Activated naive CD8-positive, alpha-beta T cell (primary cell): ENCODE data around the gene GPSM1.

Source experiments
- H3K27ac Mint-ChIP-seq: one replicate; pipeline ENCODE4 v1.8.0; 2021; ENCODE audit warnings: mixed read lengths
- H3K27me3 Mint-ChIP-seq: one replicate; pipeline ENCODE4 v1.8.0; 2021; ENCODE audit warnings: mixed read lengths
- H3K36me3 Mint-ChIP-seq: one replicate; pipeline ENCODE4 v1.8.0; 2021; ENCODE audit warnings: mixed read lengths
- H3K4me1 Mint-ChIP-seq: one replicate; pipeline ENCODE4 v1.8.0; 2021; ENCODE audit warnings: low read depth, mixed read lengths
- H3K4me3 Mint-ChIP-seq: one replicate; pipeline ENCODE4 v1.8.0; 2021; ENCODE audit warnings: mild to moderate bottlenecking, mixed read lengths
- H3K9me3 Mint-ChIP-seq: one replicate; pipeline ENCODE4 v1.8.0; 2021; ENCODE audit warnings: low read depth, mixed read lengths

Gene GPSM1

GRCh38 chr9:136327304-136327974 is at the start of gene GPSM1:
Gene GPSM1 (plus strand): TSS chr9:136327539. CDS start chr9:136327696, 157 bp downstream.
- no peak within 1 kb of the TSS for H3K27ac Mint-ChIP-seq
- peaks cover 3% of the 10 kb centered on the region for H3K4me1 Mint-ChIP-seq
- H3K36me3 Mint-ChIP-seq = no peaks in the 10 kb centered on the region
- H3K9me3 Mint-ChIP-seq = no peaks in the 10 kb centered on the region
- peak within 1 kb of the TSS; percentile 80 for H3K4me3 Mint-ChIP-seq
- H3K27me3 Mint-ChIP-seq = no peaks in the 10 kb centered on the region

GRCh38 chr9:136277746-136278145 is 49.6 kb upstream of the GPSM1 start:
- H3K27me3 Mint-ChIP-seq = peaks cover 2% of the 10 kb centered on the region
- no peak overlapping the region for H3K4me3 Mint-ChIP-seq
- H3K27ac Mint-ChIP-seq = no peak overlapping the region
- H3K36me3 Mint-ChIP-seq = no peaks in the 10 kb centered on the region
- no peaks in the 10 kb centered on the region for H3K4me1 Mint-ChIP-seq
- no peaks in the 10 kb centered on the region for H3K9me3 Mint-ChIP-seq

GRCh38 chr9:136278221-136278620 is 49.1 kb upstream of the GPSM1 start:
- no peaks in the 10 kb centered on the region for H3K4me1 Mint-ChIP-seq
- H3K9me3 Mint-ChIP-seq = no peaks in the 10 kb centered on the region
- H3K27me3 Mint-ChIP-seq = peaks cover 2% of the 10 kb centered on the region
- H3K4me3 Mint-ChIP-seq = no peak overlapping the region
- no peak overlapping the region for H3K27ac Mint-ChIP-seq
- H3K36me3 Mint-ChIP-seq = no peaks in the 10 kb centered on the region

- Mint-ChIP-seq H3K36me3 (no peaks in the 10 kb centered on the region), H3K9me3 (no peaks in the 10 kb centered on the region), H3K27me3 (peaks cover 2% of the 10 kb centered on the region), H3K4me1 (peaks cover 3% of the 10 kb centered on the region), H3K4me3 (no peak overlapping the region), H3K27ac (no peak overlapping the region)
Observed at GRCh38 chr9:136278894-136279293, 48.4 kb upstream of the GPSM1 start.

GRCh38 chr9:136279471-136279870 is 47.9 kb upstream of the GPSM1 start:
- Mint-ChIP-seq H3K27ac (no peak overlapping the region), H3K36me3 (no peaks in the 10 kb centered on the region), H3K4me1 (peaks cover 3% of the 10 kb centered on the region), H3K27me3 (peaks cover 2% of the 10 kb centered on the region), H3K9me3 (no peaks in the 10 kb centered on the region), H3K4me3 (no peak overlapping the region)

- H3K27me3 Mint-ChIP-seq = no peaks in the 10 kb centered on the region
- H3K4me3 Mint-ChIP-seq = no peak overlapping the region
- peaks cover 3% of the 10 kb centered on the region for H3K4me1 Mint-ChIP-seq
- no peaks in the 10 kb centered on the region for H3K36me3 Mint-ChIP-seq
- no peaks in the 10 kb centered on the region for H3K9me3 Mint-ChIP-seq
- no peak overlapping the region for H3K27ac Mint-ChIP-seq
Observed at GRCh38 chr9:136280535-136281315, 46.6 kb upstream of the GPSM1 start.

GRCh38 chr9:136281421-136282271 is 45.7 kb upstream of the GPSM1 start:
- H3K4me3 Mint-ChIP-seq = no peak overlapping the region
- H3K9me3 Mint-ChIP-seq = no peaks in the 10 kb centered on the region
- H3K4me1 Mint-ChIP-seq = peaks cover 3% of the 10 kb centered on the region
- no peak overlapping the region for H3K27ac Mint-ChIP-seq
- H3K27me3 Mint-ChIP-seq = no peaks in the 10 kb centered on the region
- no peaks in the 10 kb centered on the region for H3K36me3 Mint-ChIP-seq

- Mint-ChIP-seq H3K27ac (no peak overlapping the region), H3K9me3 (no peaks in the 10 kb centered on the region), H3K27me3 (no peaks in the 10 kb centered on the region), H3K36me3 (no peaks in the 10 kb centered on the region), H3K4me3 (no peak overlapping the region), H3K4me1 (peaks cover 3% of the 10 kb centered on the region)
Observed at GRCh38 chr9:136282272-136282861, 45.0 kb upstream of the GPSM1 start.

- Mint-ChIP-seq H3K27ac (no peak overlapping the region), H3K36me3 (no peaks in the 10 kb centered on the region), H3K4me1 (peaks cover 3% of the 10 kb centered on the region), H3K9me3 (no peaks in the 10 kb centered on the region), H3K27me3 (no peaks in the 10 kb centered on the region), H3K4me3 (no peak overlapping the region)
Observed at GRCh38 chr9:136283291-136284235, 43.8 kb upstream of the GPSM1 start.

GRCh38 chr9:136284311-136284710 is 43.0 kb upstream of the GPSM1 start:
- Mint-ChIP-seq H3K27me3 (no peaks in the 10 kb centered on the region), H3K36me3 (no peaks in the 10 kb centered on the region), H3K9me3 (no peaks in the 10 kb centered on the region), H3K4me1 (peaks cover 3% of the 10 kb centered on the region), H3K27ac (no peak overlapping the region), H3K4me3 (no peak overlapping the region)

- no peaks in the 10 kb centered on the region for H3K27me3 Mint-ChIP-seq
- H3K9me3 Mint-ChIP-seq = no peaks in the 10 kb centered on the region
- no peak overlapping the region for H3K27ac Mint-ChIP-seq
- H3K36me3 Mint-ChIP-seq = no peaks in the 10 kb centered on the region
- no peak overlapping the region for H3K4me3 Mint-ChIP-seq
- H3K4me1 Mint-ChIP-seq = peaks cover 3% of the 10 kb centered on the region
Observed at GRCh38 chr9:136284951-136285350, 42.4 kb upstream of the GPSM1 start.

GRCh38 chr9:136285501-136286358 is 41.6 kb upstream of the GPSM1 start:
- Mint-ChIP-seq H3K27me3 (no peaks in the 10 kb centered on the region), H3K36me3 (no peaks in the 10 kb centered on the region)

GRCh38 chr9:136286359-136286986 is 40.9 kb upstream of the GPSM1 start:
- Mint-ChIP-seq H3K9me3 (no peaks in the 10 kb centered on the region), H3K4me3 (no peak overlapping the region), H3K27me3 (no peaks in the 10 kb centered on the region), H3K4me1 (peaks cover 3% of the 10 kb centered on the region), H3K27ac (no peak overlapping the region), H3K36me3 (no peaks in the 10 kb centered on the region)

More at GRCh38 chr9:136285501-136286358, 41.6 kb upstream of the GPSM1 start:
- H3K4me1 Mint-ChIP-seq = peaks cover 3% of the 10 kb centered on the region
- no peaks in the 10 kb centered on the region for H3K9me3 Mint-ChIP-seq
- H3K27ac Mint-ChIP-seq = no peak overlapping the region
- no peak overlapping the region for H3K4me3 Mint-ChIP-seq
